Muscle of leg (tissue), 11 donors: ENCODE results near the gene PDXP. TPM values are rescaled to one million over a fixed set of nuclear protein-coding genes. Genes with fewer than 3 reads are reported as not detected.

Source experiments
- DNase-seq: peaks from one replicate; pipeline ENCODE4 v3.0.0; 2013
- H3K27ac ChIP-seq: one replicate; pipeline ENCODE4 v1.5.1; 2013; ENCODE audit warnings: mild to moderate bottlenecking, low read length, control low read depth
- H3K27me3 ChIP-seq: one replicate; pipeline ENCODE4 v1.6.1; 2013; ENCODE audit warnings: low read length; ENCODE audit not compliant: control insufficient read depth, insufficient read depth
- H3K36me3 ChIP-seq: one replicate; pipeline ENCODE4 v1.6.1; 2013; ENCODE audit warnings: low read length; ENCODE audit not compliant: control insufficient read depth, insufficient read depth
- H3K4me1 ChIP-seq: one replicate; pipeline ENCODE4 v1.6.1; 2013; ENCODE audit warnings: low read length; ENCODE audit not compliant: control insufficient read depth, insufficient read depth
- H3K4me3 ChIP-seq: one replicate; pipeline ENCODE4 v1.5.1; 2013; ENCODE audit warnings: low read length, control low read depth
- H3K9me3 ChIP-seq: replicated peaks from 2 replicates; pipeline ENCODE4 v1.6.1; 2013; ENCODE audit warnings: low read depth, low read length; ENCODE audit not compliant: control insufficient read depth
- WGBS: methylation state at CpG from one replicate; pipeline ENCODE4 v1.1.5; 2013; ENCODE audit warnings: missing lambda C conversion rate; ENCODE audit not compliant: insufficient coverage; 5-methylcytosine and 5-hydroxymethylcytosine counted together
- polyA plus RNA-seq, 8 donors: library from polyadenylated mRNA; unstranded; fragments of 120-200 nt; gene quantifications; one replicate each; pipeline versions ENCODE4 v1.2.1 to v1.2.3, GENCODE V29; 2013; ENCODE audit warnings: inconsistent platforms in 1 of 8, low replicate concordance in 1 of 8; ENCODE audit not compliant: insufficient read length in 8 of 8, insufficient read depth in 1 of 8
- total RNA-seq: library from RNA; stranded (reverse); fragments of 120-200 nt; gene quantifications from one replicate; pipeline ENCODE4 v1.2.4, GENCODE V29; 2013

PDXP gene
- total and polyA plus RNA-seq, 9 donors: 10.8 to 17.8 (median 15.3) TPM

- no peaks in the 10 kb centered on the region for H3K36me3 ChIP-seq
- no peak overlapping the region for H3K27ac ChIP-seq
- H3K4me3 ChIP-seq: no peak overlapping the region
- peaks cover 7% of the 10 kb centered on the region for H3K4me1 ChIP-seq
- no peak for DNase-seq
- WGBS: 90% methylated on average over 3 of the region's 7 CpGs
- H3K9me3 ChIP-seq: no peaks in the 10 kb centered on the region
- H3K27me3 ChIP-seq: no peaks in the 10 kb centered on the region
Measured at GRCh38 chr22:37713761-37714160, 55.2 kb downstream of the PDXP start.

GRCh38 chr22:37714634-37715033, 56.1 kb downstream of the PDXP start:
- no peak overlapping the region for H3K27ac ChIP-seq
- H3K9me3 ChIP-seq: no peaks in the 10 kb centered on the region
- H3K4me1 ChIP-seq: no peaks in the 10 kb centered on the region
- 100% methylated on average over 1 of the region's 2 CpGs for WGBS
- no peaks in the 10 kb centered on the region for H3K27me3 ChIP-seq
- no peak for DNase-seq
- no peaks in the 10 kb centered on the region for H3K36me3 ChIP-seq
- no peak overlapping the region for H3K4me3 ChIP-seq

GRCh38 chr22:37715760-37716159, 57.2 kb downstream of the PDXP start:
- H3K27ac ChIP-seq: no peak overlapping the region
- no peak overlapping the region for H3K4me3 ChIP-seq
- no peaks in the 10 kb centered on the region for H3K27me3 ChIP-seq
- no peaks in the 10 kb centered on the region for H3K36me3 ChIP-seq
- DNase-seq: no peak
- H3K9me3 ChIP-seq: no peaks in the 10 kb centered on the region
- WGBS: 100% methylated on average over 1 of the region's 7 CpGs
- H3K4me1 ChIP-seq: no peaks in the 10 kb centered on the region

Other genes with a start within 250 kb of the PDXP start
- gene ELFN2, start 231.2 kb upstream of the PDXP start, total RNA-seq: 0.35 TPM
- gene ELFN2, start 231.2 kb upstream of the PDXP start, polyA plus RNA-seq: 1 to 10 TPM in 5 of 8 donors, under 1 TPM in 3; 0.67 to 2.2 (median 1.3) TPM
- gene MFNG, start 172.3 kb upstream of the PDXP start, total RNA-seq: 5.2 TPM
- 1 to 10 TPM; 5.0 to 10.0 (median 6.2) TPM for gene MFNG, start 172.3 kb upstream of the PDXP start, polyA plus RNA-seq
- 7.8 TPM for gene CARD10, start 139.3 kb upstream of the PDXP start, total RNA-seq
- gene CARD10, start 139.3 kb upstream of the PDXP start, polyA plus RNA-seq: 10 to 100 TPM; 12.1 to 19.3 (median 14.4) TPM
- 14.9 TPM for gene CDC42EP1, start 98.2 kb upstream of the PDXP start, total RNA-seq
- 10 to 100 TPM; 40.3 to 53.9 (median 50.5) TPM for gene CDC42EP1, start 98.2 kb upstream of the PDXP start, polyA plus RNA-seq
- gene LGALS2, start 78.6 kb upstream of the PDXP start, total RNA-seq: 0.22 TPM
- gene LGALS2, start 78.6 kb upstream of the PDXP start, polyA plus RNA-seq: 1 to 10 TPM in 2 of 8 donors, under 1 TPM in 6; 0.33 to 7.7 (median 0.54) TPM
- 29.5 TPM for gene GGA1, start 49.9 kb upstream of the PDXP start, total RNA-seq
- gene GGA1, start 49.9 kb upstream of the PDXP start, polyA plus RNA-seq: 10 to 100 TPM; 27.4 to 46.8 (median 37.6) TPM
- 5.2 TPM for gene SH3BP1, start 19.1 kb upstream of the PDXP start, total RNA-seq
- gene SH3BP1, start 19.1 kb upstream of the PDXP start, polyA plus RNA-seq: 10 to 100 TPM in 4 of 8 donors, 1 to 10 TPM in 4; 6.7 to 13.7 (median 9.4) TPM
- gene LGALS1, start 16.9 kb downstream of the PDXP start, total RNA-seq: 2,864 TPM
- gene LGALS1, start 16.9 kb downstream of the PDXP start, polyA plus RNA-seq: 1,000 to 10,000 TPM; 1,526 to 2,219 (median 2,039) TPM
- 16.2 TPM for gene NOL12, start 27.6 kb downstream of the PDXP start, total RNA-seq
- 10 to 100 TPM; 15.8 to 18.5 (median 17.8) TPM for gene NOL12, start 27.6 kb downstream of the PDXP start, polyA plus RNA-seq
- gene TRIOBP, start 38.3 kb downstream of the PDXP start, total RNA-seq: 36.4 TPM
- 10 to 100 TPM; 39.5 to 61.5 (median 53.4) TPM for gene TRIOBP, start 38.3 kb downstream of the PDXP start, polyA plus RNA-seq
- 7.4 TPM for gene GCAT, start 149.2 kb downstream of the PDXP start, total RNA-seq
- gene GCAT, start 149.2 kb downstream of the PDXP start, polyA plus RNA-seq: 1 to 10 TPM; 4.4 to 8.3 (median 6.5) TPM
- not detected for gene GALR3, start 164.7 kb downstream of the PDXP start, total RNA-seq
- under 1 TPM in 3 of 8 donors, not detected in 5; 0.09 to 0.14 (median 0.10) TPM for gene GALR3, start 164.7 kb downstream of the PDXP start, polyA plus RNA-seq
- 9.8 TPM for gene ANKRD54, start 185.6 kb downstream of the PDXP start, total RNA-seq
- gene ANKRD54, start 185.6 kb downstream of the PDXP start, polyA plus RNA-seq: 10 to 100 TPM; 10.0 to 15.4 (median 11.7) TPM
- 1,312 TPM for gene EIF3L, start 190.7 kb downstream of the PDXP start, total RNA-seq
- 1,000 to 10,000 TPM; 1,056 to 1,352 (median 1,211) TPM for gene EIF3L, start 190.7 kb downstream of the PDXP start, polyA plus RNA-seq
- 21.7 TPM for gene MICALL1, start 247.6 kb downstream of the PDXP start, total RNA-seq
- 10 to 100 TPM; 35.8 to 73.8 (median 51.1) TPM for gene MICALL1, start 247.6 kb downstream of the PDXP start, polyA plus RNA-seq